Fibroblast of lung (primary cell): ENCODE measurements around the gene ARHGDIA. TPM values are rescaled to one million over a fixed set of nuclear protein-coding genes. Genes with fewer than 3 reads are reported as not detected.

ENCODE experiments used
- DNase-seq, 2 donors: peaks; one replicate each; pipeline versions ENCODE4 v3.0.0 to v3.0.0-alpha.2; 2010; ENCODE audit warnings: low read depth in 2 of 2
- H2AFZ ChIP-seq: 2 replicates; pipeline ENCODE4 v1.5.1; 2012; ENCODE audit warnings: low read length, control low read depth, inconsistent platforms
- H3K27ac ChIP-seq: 2 replicates; pipeline ENCODE4 v1.5.1; 2011; ENCODE audit warnings: low read length, control low read depth; ENCODE audit not compliant: insufficient read depth
- H3K27me3 ChIP-seq: 2 replicates; pipeline ENCODE4 v1.5.1; 2011; ENCODE audit warnings: mild to moderate bottlenecking, low read length; ENCODE audit not compliant: control insufficient read depth, insufficient read depth
- H3K36me3 ChIP-seq: 2 replicates; pipeline ENCODE4 v1.5.1; 2011; ENCODE audit warnings: low read length; ENCODE audit not compliant: control insufficient read depth, insufficient read depth
- H3K4me1 ChIP-seq: 2 replicates; pipeline ENCODE4 v1.5.1; 2011; ENCODE audit warnings: low read length; ENCODE audit not compliant: control insufficient read depth, insufficient read depth; ENCODE audit errors: extremely low read depth
- H3K4me2 ChIP-seq: 2 replicates; pipeline ENCODE4 v1.5.1; 2011; ENCODE audit warnings: low read length, control low read depth; ENCODE audit not compliant: insufficient read depth; ENCODE audit errors: extremely low read depth
- H3K4me3 ChIP-seq, 4 experiments: fragments of 200-600 bp in 1 of 4; sonication (generic) in 1 of 4; replicated peaks in 1 of 4; 2 replicates each; pipeline ENCODE4 v1.5.1; 2011 to 2016; ENCODE audit warnings: low read length in 4 of 4, low read depth in 3 of 4, mild to moderate bottlenecking in 3 of 4, control low read depth in 2 of 4, inconsistent platforms in 1 of 4, mixed read lengths in 1 of 4; ENCODE audit not compliant: insufficient read depth in 1 of 4; ENCODE audit errors: control extremely low read depth in 1 of 4
- H3K79me2 ChIP-seq: 2 replicates; pipeline ENCODE4 v1.5.1; 2012; ENCODE audit warnings: mild to moderate bottlenecking, low read length, inconsistent platforms; ENCODE audit not compliant: control insufficient read depth, insufficient read depth
- H3K9ac ChIP-seq: 2 replicates; pipeline ENCODE4 v1.5.1; 2011; ENCODE audit warnings: mild to moderate bottlenecking, low read length, control low read depth; ENCODE audit not compliant: insufficient read depth
- H3K9me3 ChIP-seq: 2 replicates; pipeline ENCODE4 v1.5.1; 2012; ENCODE audit warnings: low read depth, low read length; ENCODE audit not compliant: control insufficient read depth, insufficient read depth
- H4K20me1 ChIP-seq: 2 replicates; pipeline ENCODE4 v1.5.1; 2011; ENCODE audit warnings: low read length; ENCODE audit not compliant: control insufficient read depth, insufficient read depth; ENCODE audit errors: extremely low read depth
- EZH2 ChIP-seq: IDR thresholded peaks from 2 replicates; pipeline ENCODE4 v1.5.1; 2012; ENCODE audit warnings: low read length, control low read depth, mild to moderate bottlenecking; ENCODE audit errors: missing control alignments
- polyA plus RNA-seq, 2 donors: library from polyadenylated mRNA; depleted of rRNA in 1 of 2; stranded (reverse) in 1 of 2; unstranded in 1 of 2; fragments of >200 nt; gene quantifications; 2 replicates each; pipeline ENCODE4 v1.2.1, GENCODE V29; 2011 to 2012; ENCODE audit warnings: missing spikeins in 1 of 2
- total RNA-seq: library from RNA; depleted of rRNA; stranded (reverse); fragments of >200 nt; gene quantifications from 2 replicates; pipeline ENCODE4 v1.2.1, GENCODE V29; 2014
- TF ChIP-seq, protein P1 (sequence below), 2 donors: IDR thresholded peaks in 1 of 2; conservative IDR thresholded peaks in 1 of 2; 1 replicate in 1 of 2; 2 replicates in 1 of 2; pipeline ENCODE4 v1.5.1; 2011 to 2012; ENCODE audit warnings: low read length in 2 of 2, control low read depth in 1 of 2, inconsistent platforms in 1 of 2, low read depth in 1 of 2, mild to moderate bottlenecking in 1 of 2

Gene ARHGDIA
- total and polyA plus RNA-seq, 2 donors (not counting 1 experiment from before 2014, with no cell fraction given): 95.0 to 164 TPM

GRCh38 chr17:81860756-81861568 is 10.2 kb downstream of the ARHGDIA start:
- Histone ChIP-seq H3K4me2 (peak overlapping the region; percentile 64), H3K36me3 (peaks cover 35% of the 10 kb centered on the region), H3K79me2 (peaks cover 67% of the 10 kb centered on the region), H3K27ac (peak overlapping the region; percentile 79), H4K20me1 (no peaks in the 10 kb centered on the region), H3K4me1 (peaks cover 21% of the 10 kb centered on the region), H3K27me3 (no peaks in the 10 kb centered on the region), H3K4me3 (peak overlapping the region; percentile 33 to 74 (median 64)), H2AFZ (no peak overlapping the region), H3K9ac (peak overlapping the region; percentile 94), H3K9me3 (no peaks in the 10 kb centered on the region)
- DNase-seq: peak; percentile 100
- peak; percentile 96 for TF ChIP-seq EZH2
- TF ChIP-seq, protein P1, sequence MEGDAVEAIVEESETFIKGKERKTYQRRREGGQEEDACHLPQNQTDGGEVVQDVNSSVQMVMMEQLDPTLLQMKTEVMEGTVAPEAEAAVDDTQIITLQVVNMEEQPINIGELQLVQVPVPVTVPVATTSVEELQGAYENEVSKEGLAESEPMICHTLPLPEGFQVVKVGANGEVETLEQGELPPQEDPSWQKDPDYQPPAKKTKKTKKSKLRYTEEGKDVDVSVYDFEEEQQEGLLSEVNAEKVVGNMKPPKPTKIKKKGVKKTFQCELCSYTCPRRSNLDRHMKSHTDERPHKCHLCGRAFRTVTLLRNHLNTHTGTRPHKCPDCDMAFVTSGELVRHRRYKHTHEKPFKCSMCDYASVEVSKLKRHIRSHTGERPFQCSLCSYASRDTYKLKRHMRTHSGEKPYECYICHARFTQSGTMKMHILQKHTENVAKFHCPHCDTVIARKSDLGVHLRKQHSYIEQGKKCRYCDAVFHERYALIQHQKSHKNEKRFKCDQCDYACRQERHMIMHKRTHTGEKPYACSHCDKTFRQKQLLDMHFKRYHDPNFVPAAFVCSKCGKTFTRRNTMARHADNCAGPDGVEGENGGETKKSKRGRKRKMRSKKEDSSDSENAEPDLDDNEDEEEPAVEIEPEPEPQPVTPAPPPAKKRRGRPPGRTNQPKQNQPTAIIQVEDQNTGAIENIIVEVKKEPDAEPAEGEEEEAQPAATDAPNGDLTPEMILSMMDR (conservative IDR thresholded peaks at IDR 0.05 in 1 of 2, IDR thresholded peaks at IDR 0.05 in 1 of 2; ENCODE audit: low read depth in 1 of 2, low read length in 2 of 2): peak in 1 of 2 donors; percentile 35

GRCh38 chr17:81859906-81860755 is 11.0 kb downstream of the ARHGDIA start, which contains the start of gene P4HB:
Gene P4HB (minus strand): TSS chr17:81860535. CDS start chr17:81860471, 64 bp downstream.
- peak within 1 kb of the TSS; percentile 77 to 100 (median 97) for H3K4me3 ChIP-seq
- H3K79me2 ChIP-seq: peaks cover 75% of the 10 kb centered on the region
- H3K9me3 ChIP-seq: no peaks in the 10 kb centered on the region
- H3K36me3 ChIP-seq: peaks cover 28% of the 10 kb centered on the region
- DNase-seq: no peak
- peak within 1 kb of the TSS; percentile 87 for H3K27ac ChIP-seq
- TF ChIP-seq, protein P1 (conservative IDR thresholded peaks at IDR 0.05 in 1 of 2, IDR thresholded peaks at IDR 0.05 in 1 of 2; ENCODE audit: low read depth in 1 of 2, low read length in 2 of 2): no peak
- TF ChIP-seq EZH2: no peak
- H3K4me1 ChIP-seq: peaks cover 23% of the 10 kb centered on the region
- H2AFZ ChIP-seq: no peak within 1 kb of the TSS
- peak within 1 kb of the TSS; percentile 97 for H3K9ac ChIP-seq
- peak within 1 kb of the TSS; percentile 100 for H3K4me2 ChIP-seq
- no peaks in the 10 kb centered on the region for H4K20me1 ChIP-seq
- no peaks in the 10 kb centered on the region for H3K27me3 ChIP-seq
